ENCODE measurements around the gene HDAC1. TPM values are rescaled to one million over a fixed set of nuclear protein-coding genes. Genes with fewer than 3 reads are reported as not detected.

The HDAC1 gene
- total and polyA plus RNA-seq, 2 of the 13 experiments (the other 11 are each of a cell fraction or from before 2014, with no cell fraction given) = 93.5 to 189 TPM

GRCh38 chr1:32321712-32322291 is 29.9 kb downstream of the HDAC1 start (continued):
- no peak for TF ChIP-seq CCAR2 (optimal IDR thresholded peaks at IDR 0.05; ENCODE audit: low read depth, low read length)
- no peak for TF ChIP-seq ZNF576 (CRISPR knock-in tag; IDR thresholded peaks at IDR 0.05)
- TF ChIP-seq ZNF33A (CRISPR knock-in tag; IDR thresholded peaks at IDR 0.05; ENCODE audit: borderline replicate concordance) = peak; percentile 32; the same call in 1 of the 2 replicates
- no peak for TF ChIP-seq ZNF816 (CRISPR knock-in tag; IDR thresholded peaks at IDR 0.05; ENCODE audit: borderline replicate concordance)
- TF ChIP-seq ZNF720 (CRISPR knock-in tag; IDR thresholded peaks at IDR 0.05) = no peak
- peak; percentile 34; the same call in 1 of the 2 replicates for TF ChIP-seq ZSCAN25 (CRISPR knock-in tag; IDR thresholded peaks at IDR 0.05)
- no peak for TF ChIP-seq ZNF589 (CRISPR knock-in tag; conservative IDR thresholded peaks at IDR 0.05)
- TF ChIP-seq ZBTB1 (CRISPR knock-in tag; IDR thresholded peaks at IDR 0.05; ENCODE audit: borderline replicate concordance) = no peak
- peak; percentile 55; the same call in 1 of the 2 replicates for TF ChIP-seq MEIS2 (CRISPR knock-in tag; IDR thresholded peaks at IDR 0.05)
- TF ChIP-seq RFXANK (CRISPR knock-in tag; IDR thresholded peaks at IDR 0.05) = 0 out of 2 replicates have a peak, but pooled peaks have one; percentile 67
- no peak for TF ChIP-seq ZNF484 (CRISPR knock-in tag; IDR thresholded peaks at IDR 0.05; ENCODE audit: borderline replicate concordance, low read depth)
- TF ChIP-seq TEF (CRISPR knock-in tag; IDR thresholded peaks at IDR 0.05) = no peak
- TF ChIP-seq LCORL (IDR thresholded peaks at IDR 0.05) = no peak
- TF ChIP-seq LCORL (CRISPR knock-in tag; IDR thresholded peaks at IDR 0.05) = no peak
- TF ChIP-seq PBX3 (CRISPR knock-in tag; IDR thresholded peaks at IDR 0.05; ENCODE audit: borderline replicate concordance) = no peak
- TF ChIP-seq FOXO1 (CRISPR knock-in tag; IDR thresholded peaks at IDR 0.05) = peak; percentile 96
- TF ChIP-seq REST (IDR thresholded peaks at IDR 0.05; ENCODE audit: borderline replicate concordance in 1 of 2, low read depth in 1 of 2, low read length in 2 of 2) = peak in 1 of 2 experiments; percentile 67; a peak in 2 of 4 replicates
- TF ChIP-seq, protein P1, sequence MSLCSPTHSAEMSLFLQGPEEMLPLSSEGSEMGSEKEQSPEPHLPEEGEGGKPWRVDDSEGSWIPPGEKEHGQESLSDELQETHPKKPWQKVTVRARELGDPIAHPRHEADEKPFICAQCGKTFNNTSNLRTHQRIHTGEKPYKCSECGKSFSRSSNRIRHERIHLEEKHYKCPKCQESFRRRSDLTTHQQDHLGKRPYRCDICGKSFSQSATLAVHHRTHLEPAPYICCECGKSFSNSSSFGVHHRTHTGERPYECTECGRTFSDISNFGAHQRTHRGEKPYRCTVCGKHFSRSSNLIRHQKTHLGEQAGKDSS (CRISPR knock-in tag; IDR thresholded peaks at IDR 0.05; ENCODE audit: borderline replicate concordance, low read depth) = no peak; the same call in 1 of the 2 replicates
- TF ChIP-seq PAXIP1 (CRISPR knock-in tag; conservative IDR thresholded peaks at IDR 0.05) = peak; percentile 99

Data from HepG2 (cell line).